HG03095 (cell line): ENCODE measurements around the gene CLCN6.

ENCODE experiments used
- ATAC-seq: cut with Tn5 transposase; IDR thresholded peaks from one replicate; pipeline ENCODE4 v1.9.1; 2021; ENCODE audit warnings: moderate library complexity; ENCODE audit not compliant: unreplicated experiment

Gene CLCN6

DNA sequence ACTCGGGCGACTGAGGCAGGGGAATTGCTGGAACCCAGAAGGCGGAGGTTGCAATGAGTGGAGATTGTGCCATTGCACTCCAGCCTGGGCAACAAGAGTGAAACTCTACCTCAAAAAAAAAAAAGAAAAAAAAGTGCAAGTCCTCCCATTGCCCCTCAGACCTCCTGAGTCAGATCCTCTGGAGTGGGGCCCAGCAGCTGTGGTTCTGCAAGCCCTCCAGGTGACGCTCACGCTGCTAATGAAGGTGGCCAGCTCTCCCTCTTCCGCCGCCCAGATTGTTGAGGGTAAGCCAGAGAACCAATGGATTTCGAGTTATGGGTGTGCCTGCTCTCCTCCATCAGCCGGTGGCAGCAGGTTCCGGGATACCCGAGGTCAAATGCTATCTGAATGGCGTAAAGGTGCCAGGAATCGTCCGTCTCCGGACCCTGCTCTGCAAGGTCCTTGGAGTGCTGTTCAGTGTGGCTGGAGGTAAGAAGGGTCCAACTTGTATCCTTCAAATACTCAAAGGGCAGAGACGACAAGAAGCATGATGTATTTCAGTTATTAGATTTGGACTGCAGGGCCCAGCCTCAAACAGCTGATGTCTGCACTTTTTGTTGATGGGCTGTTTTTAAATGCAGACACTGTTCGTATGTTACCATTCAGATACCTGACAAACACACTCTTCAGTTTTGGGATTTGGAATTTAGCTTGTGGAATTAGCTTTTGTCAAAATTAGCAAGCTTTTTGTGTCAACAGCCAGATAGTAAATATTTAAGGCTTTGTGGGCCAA is 17.6 kb downstream of the CLCN6 start:
- ATAC-seq, result no peak

- no peak for ATAC-seq
Measured at GRCh38 chr1:11825131-11825530, 19.1 kb downstream of the CLCN6 start.

DNA sequence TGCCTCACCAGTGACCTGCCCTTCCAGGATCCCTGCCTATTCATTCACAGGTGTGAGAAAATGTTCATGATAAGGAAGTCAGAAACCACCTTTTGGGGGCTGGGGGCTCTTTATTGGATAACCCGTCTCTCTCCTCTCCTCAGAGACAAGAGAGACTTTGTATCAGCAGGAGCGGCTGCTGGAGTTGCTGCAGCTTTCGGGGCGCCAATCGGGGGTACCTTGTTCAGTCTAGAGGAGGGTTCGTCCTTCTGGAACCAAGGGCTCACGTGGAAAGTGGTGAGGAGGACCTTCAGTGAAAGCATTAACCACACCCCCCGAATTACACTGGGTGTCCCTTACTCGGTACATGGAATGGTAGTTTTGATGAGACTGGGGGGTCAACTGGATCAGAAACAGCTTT is 21.0 kb downstream of the CLCN6 start:
- no peak for ATAC-seq

DNA sequence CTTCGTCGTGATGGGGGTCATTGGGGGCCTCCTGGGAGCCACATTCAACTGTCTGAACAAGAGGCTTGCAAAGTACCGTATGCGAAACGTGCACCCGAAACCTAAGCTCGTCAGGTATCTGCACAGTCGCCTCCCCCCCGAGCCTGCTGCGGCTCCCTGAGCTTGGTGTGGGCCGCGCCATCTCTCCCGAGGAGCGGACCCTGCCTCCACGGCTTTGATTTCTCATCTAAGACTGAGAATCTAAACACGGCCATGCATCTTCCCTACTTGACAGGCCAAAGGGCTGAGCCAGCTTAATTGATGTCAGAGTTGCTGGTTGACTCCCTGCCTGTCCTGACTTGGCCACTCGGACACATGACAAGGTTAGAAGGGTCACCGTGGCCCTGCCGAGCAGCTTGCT is 22.5 kb downstream of the CLCN6 start:
- no peak for ATAC-seq

DNA sequence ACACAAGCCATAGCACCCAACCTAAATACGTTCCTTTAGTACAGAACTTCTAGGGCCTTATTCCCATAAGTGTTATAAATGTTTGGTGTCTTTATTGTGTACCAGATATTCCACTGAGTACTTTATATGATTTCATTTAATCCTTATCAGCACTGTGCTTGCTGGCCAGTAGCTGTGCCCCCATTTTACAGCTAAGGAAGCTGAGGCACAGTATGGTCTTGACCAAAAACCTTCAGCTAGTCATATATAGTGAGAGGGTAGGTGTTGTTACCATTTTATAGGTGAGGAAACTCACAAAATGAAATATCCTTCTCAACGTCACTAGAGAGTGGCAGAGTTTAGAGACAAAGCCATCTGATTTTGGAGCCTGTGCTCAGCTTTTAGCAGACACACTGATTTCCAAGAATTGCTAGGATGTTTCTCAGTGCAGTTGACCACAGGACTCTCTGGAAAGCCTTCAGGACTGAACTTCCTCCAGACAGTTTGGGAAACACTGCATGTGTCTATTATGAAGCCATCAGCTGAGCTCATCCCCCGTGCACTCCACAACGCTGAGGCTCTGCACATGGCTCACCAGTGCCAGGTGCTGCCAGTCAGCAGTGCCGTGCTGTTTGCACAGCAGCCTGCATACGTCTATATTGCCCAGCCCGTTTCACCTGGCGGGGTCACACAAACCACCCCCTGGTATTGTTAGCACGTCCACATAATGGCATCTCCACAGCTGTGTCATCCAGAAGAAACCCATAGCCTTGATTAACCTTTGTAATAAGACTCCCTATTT is 26.1 kb downstream of the CLCN6 start:
- ATAC-seq, result no peak

- no peak for ATAC-seq
Measured at GRCh38 chr1:11833497-11833896, 27.5 kb downstream of the CLCN6 start.

DNA sequence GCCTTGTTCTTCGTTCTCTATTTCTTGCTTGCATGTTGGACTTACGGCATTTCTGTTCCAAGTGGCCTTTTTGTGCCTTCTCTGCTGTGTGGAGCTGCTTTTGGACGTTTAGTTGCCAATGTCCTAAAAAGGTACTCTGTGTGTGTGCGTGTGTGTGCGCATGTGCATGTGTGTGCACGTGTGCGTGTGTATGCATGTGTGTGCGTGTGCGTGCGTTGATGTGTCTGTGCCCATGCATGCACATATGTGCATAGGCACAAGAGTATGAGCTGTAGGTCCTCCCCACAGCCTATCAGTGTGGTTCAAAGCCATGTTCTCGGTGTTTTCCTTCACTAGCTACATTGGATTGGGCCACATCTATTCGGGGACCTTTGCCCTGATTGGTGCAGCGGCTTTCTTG is 27.9 kb downstream of the CLCN6 start:
- no peak for ATAC-seq

DNA sequence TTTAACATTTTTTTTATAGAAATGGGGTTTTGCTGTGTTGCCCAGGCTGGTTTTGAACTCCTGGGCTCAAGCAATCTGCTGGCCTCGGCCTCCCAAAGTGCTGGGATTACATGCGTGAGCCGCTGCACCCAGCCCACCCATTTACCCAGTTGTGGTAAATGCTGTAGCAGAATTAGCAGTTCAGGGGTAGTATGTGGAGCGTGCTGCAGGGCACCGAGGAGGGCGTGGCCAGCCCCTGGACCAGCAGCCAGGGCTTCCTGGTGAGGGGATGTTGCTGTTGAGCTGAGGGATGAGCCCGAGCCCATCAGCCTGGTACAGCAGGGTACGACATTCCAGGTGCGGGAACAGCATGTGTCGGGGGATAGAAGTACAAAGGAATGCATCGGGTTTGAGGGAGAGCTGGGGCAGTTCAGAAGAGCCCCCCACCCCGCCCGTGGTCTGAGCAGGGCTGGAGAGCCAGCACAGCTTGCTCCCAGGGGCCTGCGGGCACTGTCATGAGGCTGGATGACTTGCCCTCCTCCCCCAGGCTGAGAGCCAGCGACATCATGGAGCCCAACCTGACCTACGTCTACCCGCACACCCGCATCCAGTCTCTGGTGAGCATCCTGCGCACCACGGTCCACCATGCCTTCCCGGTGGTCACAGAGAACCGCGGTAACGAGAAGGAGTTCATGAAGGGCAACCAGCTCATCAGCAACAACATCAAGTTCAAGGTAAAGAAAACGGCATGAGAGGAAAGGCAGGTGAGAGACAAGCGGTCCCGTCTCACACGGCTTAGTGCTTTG is 29.6 kb downstream of the CLCN6 start:
- ATAC-seq, result no peak

DNA sequence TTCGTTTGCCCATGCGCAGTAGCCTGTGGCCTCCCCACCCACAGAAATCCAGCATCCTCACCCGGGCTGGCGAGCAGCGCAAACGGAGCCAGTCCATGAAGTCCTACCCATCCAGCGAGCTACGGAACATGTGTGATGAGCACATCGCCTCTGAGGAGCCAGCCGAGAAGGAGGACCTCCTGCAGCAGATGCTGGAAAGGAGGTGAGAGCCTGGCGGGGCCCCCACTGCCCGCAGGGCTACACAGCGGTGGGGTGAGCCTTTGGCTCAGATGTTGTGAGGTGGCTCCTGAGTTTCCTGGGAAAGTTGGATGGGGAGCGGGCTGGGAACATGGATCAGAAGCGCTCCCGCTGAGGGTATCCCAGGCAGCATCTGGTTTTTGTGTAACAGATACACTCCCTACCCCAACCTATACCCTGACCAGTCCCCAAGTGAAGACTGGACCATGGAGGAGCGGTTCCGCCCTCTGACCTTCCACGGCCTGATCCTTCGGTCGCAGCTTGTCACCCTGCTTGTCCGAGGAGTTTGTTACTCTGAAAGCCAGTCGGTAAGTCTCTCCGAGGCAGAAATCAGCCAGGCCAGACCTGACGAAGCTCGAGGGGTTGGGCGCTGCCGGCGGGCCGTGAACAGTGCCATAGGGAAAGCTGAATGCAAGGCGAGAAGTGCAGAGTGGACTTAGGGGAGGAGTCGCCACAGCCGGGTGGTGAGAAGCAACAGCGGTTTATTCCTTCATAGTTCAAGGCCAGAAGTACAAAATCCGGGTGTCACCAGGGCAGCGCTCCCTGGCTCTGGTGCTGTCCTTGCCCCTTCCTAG is 31.2 kb downstream of the CLCN6 start:
- ATAC-seq, result no peak

DNA sequence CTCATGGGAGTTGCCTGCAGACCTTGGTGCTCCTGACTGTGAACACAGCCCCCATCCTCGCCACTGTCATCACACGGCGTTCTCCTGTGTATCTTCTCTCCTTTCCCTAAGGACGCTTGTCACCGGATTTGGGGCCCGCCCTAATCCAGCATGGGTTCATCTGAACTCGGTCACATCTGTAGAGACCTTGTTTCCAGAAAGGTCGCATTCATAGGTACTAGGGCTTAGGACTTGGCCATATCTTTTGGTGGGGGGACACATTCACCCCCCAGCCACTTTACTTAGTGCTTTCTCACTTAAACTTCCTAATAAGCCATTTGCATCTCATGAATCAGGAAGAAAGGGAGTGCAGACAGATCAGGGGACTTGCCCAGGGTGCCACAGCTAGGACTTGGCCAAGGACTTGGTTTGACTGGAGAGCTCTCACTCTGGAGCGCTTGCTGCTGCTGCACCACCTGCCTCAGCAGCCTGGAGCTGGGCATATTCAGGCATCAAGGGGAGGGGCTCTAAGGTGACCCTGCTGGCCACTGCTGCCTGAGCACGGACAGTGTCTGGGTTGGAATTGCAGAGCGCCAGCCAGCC is 31.9 kb downstream of the CLCN6 start:
- ATAC-seq, result no peak

DNA sequence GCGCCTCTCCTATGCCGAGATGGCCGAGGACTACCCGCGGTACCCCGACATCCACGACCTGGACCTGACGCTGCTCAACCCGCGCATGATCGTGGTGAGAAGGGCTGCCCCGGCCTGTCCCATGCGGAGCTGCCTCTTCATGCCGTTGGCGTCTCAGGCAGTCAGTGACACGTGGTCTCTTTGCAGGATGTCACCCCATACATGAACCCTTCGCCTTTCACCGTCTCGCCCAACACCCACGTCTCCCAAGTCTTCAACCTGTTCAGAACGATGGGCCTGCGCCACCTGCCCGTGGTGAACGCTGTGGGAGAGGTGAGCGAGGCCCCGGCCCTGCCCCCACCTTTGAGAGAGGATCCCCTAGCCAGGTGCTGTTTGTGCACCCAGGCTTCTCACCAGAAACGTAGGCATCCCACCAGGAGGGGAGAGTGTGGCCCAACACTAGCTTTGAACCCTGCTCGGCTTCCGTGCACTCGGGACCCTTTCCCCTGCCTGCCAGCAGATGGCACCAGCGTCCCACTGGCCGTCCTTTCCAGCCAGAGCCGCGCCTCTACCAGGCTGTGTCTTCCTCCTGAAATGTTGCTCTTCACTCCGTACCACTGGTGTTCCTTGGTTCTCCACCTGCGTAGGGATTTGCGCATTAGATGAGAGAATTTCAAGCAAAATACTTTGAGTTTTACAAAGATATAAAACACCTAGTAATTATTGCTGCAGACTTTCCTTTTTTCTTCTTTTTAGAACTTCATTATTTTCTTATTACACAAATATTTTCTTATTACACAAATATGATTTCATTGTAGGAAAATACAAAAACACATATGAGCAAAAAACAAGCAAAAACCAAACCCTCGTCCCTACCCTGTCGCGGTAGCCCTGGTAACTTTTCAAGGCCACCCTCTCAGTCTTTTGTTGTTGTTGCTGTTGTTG is 32.6 kb downstream of the CLCN6 start:
- no peak for ATAC-seq

DNA sequence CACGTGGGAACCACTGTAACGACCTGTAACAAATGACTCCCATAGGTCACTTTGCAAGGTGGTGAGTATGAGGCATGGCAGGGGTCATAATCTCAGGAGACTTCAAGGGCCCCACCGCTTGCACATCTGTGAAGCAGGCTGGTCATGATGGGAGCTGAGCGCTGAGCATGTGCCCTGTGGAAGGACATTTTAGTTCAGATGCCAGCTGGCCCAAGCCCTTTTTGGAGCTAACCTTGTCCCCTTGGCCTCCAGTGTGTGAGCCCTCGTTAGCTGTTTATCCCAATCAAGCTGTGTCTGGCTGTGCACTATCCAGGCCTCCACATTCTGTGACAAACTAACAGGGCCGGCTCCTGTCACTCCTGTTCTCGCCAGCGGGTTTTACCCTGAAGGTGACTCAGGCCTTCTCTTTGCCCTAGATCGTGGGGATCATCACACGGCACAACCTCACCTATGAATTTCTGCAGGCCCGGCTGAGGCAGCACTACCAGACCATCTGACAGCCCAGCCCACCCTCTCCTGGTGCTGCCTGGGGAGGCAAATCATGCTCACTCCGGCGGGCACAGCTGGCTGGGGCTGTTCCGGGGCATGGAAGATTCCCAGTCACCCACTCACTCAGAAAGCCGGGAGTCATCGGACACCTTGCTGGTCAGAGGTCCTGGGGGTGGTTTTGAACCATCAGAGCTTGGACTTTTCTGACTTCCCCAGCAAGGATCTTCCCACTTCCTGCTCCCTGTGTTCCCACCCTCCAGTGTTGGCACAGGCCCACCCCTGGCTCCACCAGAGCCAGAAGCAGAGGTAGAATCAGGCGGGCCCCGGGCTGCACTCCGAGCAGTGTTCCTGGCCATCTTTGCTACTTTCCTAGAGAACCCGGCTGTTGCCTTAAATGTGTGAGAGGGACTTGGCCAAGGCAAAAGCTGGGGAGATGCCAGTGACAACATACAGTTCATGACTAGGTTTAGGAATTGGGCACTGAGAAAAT is 34.0 kb downstream of the CLCN6 start:
- ATAC-seq, result no peak

- ATAC-seq, result no peak
Measured at GRCh38 chr1:11841245-11842153, 35.5 kb downstream of the CLCN6 start.

GRCh38 chr1:11842154-11843041 is 36.4 kb downstream of the CLCN6 start:
- ATAC-seq, result no peak

- no peak for ATAC-seq
Measured at GRCh38 chr1:11845641-11846335, 39.8 kb downstream of the CLCN6 start.
